DOHH2 (cell line): ENCODE data around the gene NRCAM.

Source experiments
- H3F3A ChIP-seq: fragments of 200-600 bp; sonication (generic), shearing (Covaris generic); 2 replicates; pipeline ENCODE4 v1.6.0; 2016; ENCODE audit warnings: antibody characterized with exemption, mild to moderate bottlenecking; ENCODE audit not compliant: control insufficient read depth, insufficient read depth
- H3K27ac ChIP-seq: fragments of 200-600 bp; sonication (generic); 2 replicates; pipeline ENCODE4 v1.5.1; 2014; ENCODE audit warnings: low read depth, mild to moderate bottlenecking, low read length, moderate library complexity
- H3K27me3 ChIP-seq: fragments of 200-600 bp; sonication (generic); 2 replicates; pipeline ENCODE4 v1.6.1; 2014; ENCODE audit warnings: mild to moderate bottlenecking, low read length, mixed read lengths; ENCODE audit not compliant: control insufficient read depth
- H3K36me3 ChIP-seq: fragments of 200-600 bp; sonication (generic); 2 replicates; pipeline ENCODE4 v1.6.1; 2014; ENCODE audit warnings: mild to moderate bottlenecking, low read length, moderate library complexity, mixed read lengths; ENCODE audit not compliant: control insufficient read depth
- H3K4me1 ChIP-seq: fragments of 200-600 bp; sonication (generic); 2 replicates; pipeline ENCODE4 v1.6.1; 2014; ENCODE audit warnings: mild to moderate bottlenecking, low read length, mixed read lengths; ENCODE audit not compliant: control insufficient read depth
- H3K4me2 ChIP-seq: fragments of 200-600 bp; sonication (generic); 2 replicates; pipeline ENCODE4 v1.6.0; 2014; ENCODE audit warnings: mild to moderate bottlenecking, low read length, moderate library complexity
- H3K4me3 ChIP-seq: fragments of 200-600 bp; sonication (generic); 2 replicates; pipeline ENCODE4 v1.5.1; 2014; ENCODE audit warnings: mild to moderate bottlenecking, low read length, mixed read lengths
- H3K79me2 ChIP-seq: fragments of 200-600 bp; sonication (generic); 2 replicates; pipeline ENCODE4 v1.6.1; 2014; ENCODE audit warnings: mild to moderate bottlenecking, low read length, mixed read lengths; ENCODE audit not compliant: control insufficient read depth
- H3K9me2 ChIP-seq: fragments of 200-600 bp; sonication (generic); replicated peaks from 2 replicates; pipeline ENCODE4 v1.6.1; 2014; ENCODE audit warnings: mild to moderate bottlenecking, low read length, mixed read lengths; ENCODE audit not compliant: control insufficient read depth
- H3K9me3 ChIP-seq: fragments of 200-600 bp; sonication (generic); 2 replicates; pipeline ENCODE4 v1.6.1; 2014; ENCODE audit warnings: antibody characterized with exemption, low read length, mixed read lengths; ENCODE audit not compliant: control insufficient read depth, insufficient read depth
- H4K20me1 ChIP-seq: fragments of 200-600 bp; sonication (generic); 2 replicates; pipeline ENCODE4 v1.6.0; 2014; ENCODE audit warnings: low read depth, mild to moderate bottlenecking, antibody characterized with exemption, low read length, moderate library complexity; ENCODE audit not compliant: control insufficient read depth, insufficient read depth
- CTCF ChIP-seq: fragments of 200-600 bp; sonication (generic); IDR thresholded peaks from one replicate; pipeline ENCODE4 v1.5.1; 2014; ENCODE audit warnings: antibody characterized with exemption, mild to moderate bottlenecking, low read depth, low read length; ENCODE audit not compliant: poor library complexity, severe bottlenecking
- EZH2phosphoT487 ChIP-seq: fragments of 200-600 bp; sonication (generic); IDR thresholded peaks from 2 replicates; pipeline ENCODE4 v1.6.1; 2017; ENCODE audit warnings: borderline replicate concordance, mild to moderate bottlenecking, antibody characterized with exemption, low read length, moderate library complexity, mixed read lengths

NRCAM gene

GRCh38 chr7:108143658-108144420 is 312.4 kb downstream of the NRCAM start:
- Histone ChIP-seq H3K79me2 (no peaks in the 10 kb centered on the region), H3K27ac (no peak overlapping the region), H4K20me1 (no peaks in the 10 kb centered on the region), H3K9me2 (no peaks in the 10 kb centered on the region), H3K27me3 (peaks cover 22% of the 10 kb centered on the region), H3K4me2 (no peak overlapping the region), H3K9me3 (no peaks in the 10 kb centered on the region), H3K36me3 (no peaks in the 10 kb centered on the region), H3K4me1 (no peaks in the 10 kb centered on the region), H3F3A (no peaks in the 10 kb centered on the region), H3K4me3 (no peak overlapping the region)
- TF ChIP-seq CTCF (no peak), EZH2phosphoT487 (no peak)

- Histone ChIP-seq H3K36me3 (no peaks in the 10 kb centered on the region), H3K4me2 (no peak overlapping the region), H3F3A (no peaks in the 10 kb centered on the region), H3K27me3 (peaks cover 18% of the 10 kb centered on the region), H3K9me3 (no peaks in the 10 kb centered on the region), H3K9me2 (no peaks in the 10 kb centered on the region), H4K20me1 (no peaks in the 10 kb centered on the region), H3K4me1 (no peaks in the 10 kb centered on the region), H3K79me2 (no peaks in the 10 kb centered on the region), H3K4me3 (no peak overlapping the region), H3K27ac (no peak overlapping the region)
- TF ChIP-seq CTCF (no peak), EZH2phosphoT487 (no peak)
These were observed 313.5 kb downstream of the NRCAM start for GRCh38 chr7:108142675-108143259.

GRCh38 chr7:108142180-108142579 is 314.1 kb downstream of the NRCAM start:
- H3K27me3 ChIP-seq = peaks cover 18% of the 10 kb centered on the region
- H3K79me2 ChIP-seq = no peaks in the 10 kb centered on the region
- H3K9me2 ChIP-seq = no peaks in the 10 kb centered on the region
- H3K4me1 ChIP-seq = no peaks in the 10 kb centered on the region
- no peak overlapping the region for H3K27ac ChIP-seq
- no peak overlapping the region for H3K4me3 ChIP-seq
- H3K9me3 ChIP-seq = no peaks in the 10 kb centered on the region
- no peaks in the 10 kb centered on the region for H3F3A ChIP-seq
- TF ChIP-seq EZH2phosphoT487 (no peak), CTCF (no peak)
- H4K20me1 ChIP-seq = no peaks in the 10 kb centered on the region
- no peak overlapping the region for H3K4me2 ChIP-seq
- H3K36me3 ChIP-seq = no peaks in the 10 kb centered on the region
